Measurements from ENCODE around the gene CHTOP.
A peak's percentile ranks its signal among the peaks of the same experiment; 100 is the strongest.
"Not testable (repeated sequence)": the region's sequence is repeated elsewhere in the genome, so short reads cannot be mapped to it uniquely, and the experiment has no call there.

CHTOP gene

DNA sequence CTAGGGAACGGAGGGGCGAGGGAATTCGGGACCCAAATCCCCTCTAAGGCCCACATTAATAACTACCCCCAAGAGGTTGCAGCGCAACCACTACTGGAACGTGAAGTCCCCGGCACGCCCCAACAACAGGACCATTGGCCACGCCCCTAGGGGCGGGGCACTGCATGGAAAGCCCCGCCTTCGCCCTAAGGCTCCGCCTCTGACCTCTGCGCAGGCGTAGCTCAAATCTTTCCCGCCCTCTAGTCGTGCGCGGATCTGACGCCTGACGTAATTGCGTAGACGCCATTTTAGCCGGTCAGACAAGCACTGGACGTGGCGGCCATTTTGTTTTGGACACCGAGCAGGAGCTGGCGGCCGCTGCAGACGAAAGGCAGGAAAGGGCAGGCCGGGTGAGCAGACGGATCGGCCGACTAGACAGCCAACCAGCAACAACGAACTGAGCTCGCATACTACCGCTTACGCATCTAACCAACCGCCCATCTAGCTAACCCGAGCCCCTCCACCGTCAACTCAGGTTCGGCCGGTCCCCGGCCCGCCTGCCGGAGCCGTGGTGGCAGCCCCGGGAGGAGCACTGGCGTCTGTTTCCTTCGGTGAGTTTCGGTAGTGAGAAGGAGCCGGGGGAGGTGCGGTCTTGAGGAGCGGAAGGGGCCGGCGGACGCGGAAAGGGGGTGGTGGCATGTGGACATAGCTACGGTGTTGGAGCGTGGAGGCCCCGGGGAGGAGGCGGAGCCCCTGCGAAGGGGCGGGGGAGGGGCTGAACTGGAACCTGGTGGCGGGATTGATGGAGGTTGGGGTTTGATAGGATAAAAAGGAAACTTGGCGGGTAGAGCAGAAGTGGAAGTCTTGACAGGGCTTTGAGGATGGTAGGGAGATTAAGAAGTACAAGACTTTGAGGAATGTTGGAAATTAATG lies at the start of gene CHTOP:
TSS of gene CHTOP (plus strand) at position 313 of the 912 bp plus-strand sequence. CDS start 2,523 bp downstream, outside the sequence.
- peak; percentile 97 for DNase-seq

DNA sequence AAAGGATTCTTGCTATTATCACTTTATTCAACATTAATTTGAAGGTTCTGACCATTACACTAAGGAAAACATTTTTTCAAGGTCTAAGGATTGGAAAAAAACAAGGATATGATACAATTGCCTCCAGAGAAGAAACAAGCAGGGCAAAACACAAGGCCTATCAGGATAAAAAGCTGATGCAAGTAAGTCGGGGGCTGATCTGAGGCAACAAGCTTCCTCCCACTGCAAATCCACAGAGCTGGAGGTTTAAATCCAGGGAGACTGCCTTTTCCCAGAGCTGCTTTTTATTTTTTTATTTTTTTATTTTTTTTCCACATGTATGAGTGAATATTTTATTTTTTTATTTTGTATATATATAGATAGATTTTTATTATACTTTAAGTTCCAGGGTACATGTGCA lies 48.9 kb upstream of the CHTOP start:
- no peak for DNase-seq

GRCh38 chr1:153586347-153586746 lies 47.5 kb upstream of the CHTOP start:
- no peak for DNase-seq

DNA sequence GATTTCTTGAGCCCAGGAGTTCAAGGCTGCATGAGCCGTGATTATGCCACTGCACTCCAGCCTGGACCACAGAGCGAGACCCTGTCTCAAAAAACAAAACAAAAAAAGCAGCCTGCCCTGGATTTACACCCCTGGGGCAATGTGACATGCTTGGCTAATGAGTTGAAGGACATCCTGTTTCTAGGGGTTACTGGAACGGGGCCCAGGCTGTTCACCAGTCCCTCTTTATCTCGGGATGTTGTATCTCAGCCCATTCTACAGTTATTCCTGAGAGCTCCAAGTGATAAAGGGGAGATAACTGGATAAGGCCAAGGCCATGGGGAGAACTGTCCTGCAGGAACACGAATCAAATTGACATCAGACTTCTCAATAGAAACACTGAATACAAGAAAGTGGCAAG lies 46.6 kb upstream of the CHTOP start:
- no peak for DNase-seq

GRCh38 chr1:153588033-153588432 lies 45.8 kb upstream of the CHTOP start:
- not testable (repeated sequence) for DNase-seq

- no peak for DNase-seq
Observed at GRCh38 chr1:153588482-153588881, 45.4 kb upstream of the CHTOP start.

DNA sequence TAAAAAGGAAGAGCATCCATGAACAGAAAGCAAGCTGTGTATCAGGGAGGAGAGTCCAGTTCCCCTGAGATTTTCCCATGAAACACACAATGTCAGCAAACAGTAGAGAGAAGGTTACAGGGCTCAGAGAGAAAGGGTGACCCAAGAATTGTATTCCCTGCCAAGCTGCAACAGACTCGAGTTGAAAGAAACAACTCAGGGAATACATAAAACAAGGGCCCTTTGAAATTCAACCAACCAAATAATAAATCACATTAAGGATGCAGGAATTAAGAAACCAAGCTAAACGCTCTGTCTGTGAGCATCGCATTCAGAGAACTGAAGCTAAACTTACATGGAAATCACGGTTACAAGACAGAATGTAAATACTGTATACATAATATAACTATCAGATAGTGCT lies 41.1 kb upstream of the CHTOP start:
- no peak for DNase-seq

DNA sequence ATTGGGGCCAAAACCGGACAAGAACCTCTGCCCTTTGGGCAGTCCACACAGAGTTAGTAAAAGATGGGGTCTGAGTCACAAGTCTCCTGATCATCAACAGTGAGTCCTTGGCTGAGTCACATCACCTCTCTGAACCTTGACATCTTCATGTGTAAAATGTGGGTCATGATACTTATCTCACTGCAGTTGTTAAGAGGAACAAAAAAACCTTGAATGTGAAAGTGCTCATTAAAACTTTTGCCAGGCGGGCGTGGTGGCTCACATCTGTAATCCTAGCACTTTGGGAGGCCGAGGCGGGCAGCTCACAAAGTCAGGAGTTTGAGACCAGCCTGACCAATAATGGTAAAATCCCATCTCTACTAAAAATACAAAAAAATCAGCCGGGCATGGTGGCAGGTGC lies 36.7 kb upstream of the CHTOP start:
- no peak for DNase-seq

- peak; percentile 28 for DNase-seq
Observed at GRCh38 chr1:153598309-153599172, 35.3 kb upstream of the CHTOP start.

DNA sequence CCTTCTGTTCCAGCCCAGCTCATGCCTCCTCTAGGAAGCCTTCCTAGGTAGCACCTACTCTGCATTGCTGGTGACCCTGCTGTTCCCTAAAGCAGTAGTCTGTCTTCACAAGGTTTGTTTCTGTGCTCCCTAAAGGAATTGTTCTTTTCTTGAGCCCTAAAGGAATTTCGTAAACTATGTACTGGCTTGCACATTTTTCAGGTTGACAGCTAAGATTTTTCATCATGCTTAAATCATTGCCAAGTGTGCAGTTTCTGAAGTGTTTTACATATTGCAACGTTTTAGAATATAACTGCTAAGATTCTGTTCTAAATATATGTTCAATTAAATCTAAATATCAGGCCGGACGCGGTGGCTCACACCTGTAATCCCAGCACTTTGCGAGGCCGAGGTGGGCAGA lies 34.0 kb upstream of the CHTOP start:
- DNase-seq, result no peak

- no peak for DNase-seq
Observed at GRCh38 chr1:153602749-153603148, 31.1 kb upstream of the CHTOP start.

DNA sequence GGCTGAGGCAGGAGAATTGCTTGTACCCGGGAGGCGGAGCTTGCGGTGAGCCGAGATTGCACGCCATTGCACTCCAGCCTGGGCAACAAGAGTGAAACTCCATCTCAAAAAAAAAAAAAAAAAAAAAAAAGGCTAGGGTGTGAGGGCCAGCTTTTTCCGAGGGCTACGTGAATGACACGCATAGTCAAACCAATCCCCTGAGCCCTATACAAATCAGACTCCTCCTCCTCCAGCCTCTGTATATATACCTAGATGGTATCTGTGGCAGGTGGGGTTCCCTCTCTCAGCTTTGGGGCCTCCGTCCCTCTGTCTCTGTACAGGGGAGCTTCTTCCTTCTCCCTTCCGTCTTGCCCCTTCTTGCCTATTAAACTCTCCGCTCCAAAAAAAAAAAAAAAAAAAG lies 27.7 kb upstream of the CHTOP start:
- DNase-seq, result no peak

DNA sequence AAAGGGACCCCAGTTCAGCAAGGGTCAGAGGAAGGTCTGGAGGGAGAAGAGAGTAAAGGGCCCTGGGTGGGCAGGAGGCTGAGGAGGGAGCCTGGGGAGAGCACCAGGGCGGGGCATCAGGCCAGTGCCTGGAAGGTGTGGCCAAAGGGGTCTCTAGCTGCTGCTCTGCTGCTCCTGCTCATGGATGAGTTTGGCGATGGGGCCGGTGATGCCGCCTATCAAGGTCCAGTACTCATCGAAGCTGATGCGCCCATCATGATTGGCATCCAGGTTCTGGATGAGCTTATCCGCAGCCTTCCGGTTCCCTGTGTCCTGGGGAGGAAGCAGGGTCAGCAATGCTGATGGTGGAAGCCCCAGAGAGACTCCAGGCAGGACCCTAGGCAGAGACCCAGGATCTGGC lies 26.5 kb upstream of the CHTOP start:
- no peak for DNase-seq

DNA sequence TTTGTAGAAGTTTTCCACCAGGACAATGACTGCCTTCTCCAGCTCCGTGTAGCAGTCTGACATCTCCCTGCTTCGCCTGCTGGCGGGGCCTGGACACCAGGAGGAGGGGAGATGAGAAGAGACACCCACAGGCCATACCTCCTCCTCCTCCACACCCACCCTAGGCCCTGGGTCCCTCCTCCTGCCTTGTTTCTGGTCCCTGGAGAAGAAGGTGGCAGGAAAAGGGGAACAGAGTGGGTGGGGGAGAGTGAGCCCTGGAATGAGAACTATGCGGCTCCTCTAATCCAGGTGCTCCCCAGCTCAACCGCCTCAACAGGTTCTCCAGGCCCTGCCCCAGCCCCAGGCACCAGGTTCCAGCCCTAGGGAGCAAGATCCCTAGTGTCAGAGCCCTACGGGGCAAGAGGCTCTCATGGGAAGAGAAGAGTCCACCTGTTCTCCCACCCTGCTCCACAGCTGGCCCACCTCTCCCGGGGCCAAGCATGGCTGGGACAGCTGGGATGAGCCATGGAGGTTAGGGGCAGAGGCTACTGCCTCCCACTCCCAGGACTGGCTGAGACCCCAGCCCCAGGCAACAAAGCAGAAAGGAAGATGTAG lies 25.7 kb upstream of the CHTOP start:
- DNase-seq, result no peak

GRCh38 chr1:153608742-153609584 lies 24.9 kb upstream of the CHTOP start:
- no peak for DNase-seq

DNA sequence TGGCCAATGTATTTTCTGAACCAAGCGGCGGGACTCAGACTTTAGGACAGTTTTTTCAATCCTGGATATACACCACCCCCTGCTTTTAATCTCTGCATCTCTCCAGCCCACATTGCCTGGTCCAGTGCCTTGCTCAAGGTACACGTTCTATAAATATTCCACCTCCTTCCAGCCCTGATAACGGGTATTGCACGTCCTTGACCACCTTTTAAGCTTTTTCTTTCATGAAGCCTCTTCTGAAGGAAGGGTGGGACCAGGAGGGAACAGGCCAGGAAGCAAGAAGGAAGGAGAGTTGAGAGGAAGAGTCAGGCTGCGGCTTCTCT lies 24.3 kb upstream of the CHTOP start:
- no peak for DNase-seq

GRCh38 chr1:153610334-153610733 lies 23.5 kb upstream of the CHTOP start:
- no peak for DNase-seq

GRCh38 chr1:153610811-153611301 lies 23.0 kb upstream of the CHTOP start:
- DNase-seq, result no peak

GRCh38 chr1:153611356-153611755 lies 22.5 kb upstream of the CHTOP start:
- no peak for DNase-seq

DNA sequence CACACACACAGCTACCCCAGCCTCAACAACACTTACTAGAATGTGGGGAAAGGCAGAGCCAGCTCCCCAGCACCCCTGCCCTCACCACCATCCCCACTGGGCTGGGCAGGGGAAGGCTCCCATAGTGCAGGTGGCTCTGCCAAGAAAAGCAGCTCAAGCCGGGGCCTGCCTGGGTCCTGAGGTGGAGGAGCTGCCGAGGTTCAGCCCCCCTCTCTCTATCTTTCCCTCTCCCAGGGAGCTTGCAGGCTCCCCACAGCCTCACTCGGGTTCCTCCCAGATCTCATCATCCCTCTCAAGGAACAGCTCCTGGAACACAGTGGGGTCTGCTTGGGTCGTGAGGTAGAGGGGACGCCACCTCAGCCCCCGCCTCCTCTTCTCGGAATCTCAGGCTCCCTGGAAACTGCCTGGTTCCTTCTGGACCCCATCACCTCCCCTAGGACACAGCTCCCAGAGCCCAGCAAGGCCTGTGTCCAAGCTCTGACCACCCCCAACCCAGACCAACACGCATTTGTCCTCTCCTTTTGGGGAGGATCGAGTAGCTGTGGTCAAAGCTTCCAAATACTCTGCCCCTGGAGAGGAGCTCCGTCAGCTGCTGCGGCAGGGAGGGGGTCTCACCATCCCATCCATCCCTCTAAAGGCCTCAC lies 21.6 kb upstream of the CHTOP start:
- no peak for DNase-seq

- peak; percentile 7 for DNase-seq
Observed at GRCh38 chr1:153612755-153613331, 21.0 kb upstream of the CHTOP start, which contains the start of gene S100A16. Gene S100A16 (minus strand): TSS chr1:153613137. CDS start chr1:153608151, 4,986 bp downstream.

All from NCI-H1694 treated with DMSO at 0.1 percent for 48 hours (cell line).